BLaER1 treated with 17β-estradiol and CSF1 and Interleukin-3, amounts not matched to agents 10 nM and 100 nM (cell line): ENCODE measurements around the gene FAM216A.
"Not testable (repeated sequence)": the region's sequence is repeated elsewhere in the genome, so short reads cannot be mapped to it uniquely, and the experiment has no call there.

Experiments
- H3K27ac ChIP-seq, 11 experiments: shearing (Covaris generic); formaldehyde crosslinking; 2 replicates each; pipeline ENCODE4 v1.8.1; 2022
- H3K27me3 ChIP-seq, 11 experiments: shearing (Covaris generic); formaldehyde crosslinking; 2 replicates each; pipeline ENCODE4 v1.8.1; 2022
- H3K36me3 ChIP-seq, 11 experiments: shearing (Covaris generic); formaldehyde crosslinking; 2 replicates each; pipeline ENCODE4 v1.8.1; 2022
- H3K4me1 ChIP-seq, 10 experiments: shearing (Covaris generic); formaldehyde crosslinking; 2 replicates each; pipeline ENCODE4 v1.8.1; 2022
- H3K4me2 ChIP-seq, 11 experiments: shearing (Covaris generic); formaldehyde crosslinking; 2 replicates each; pipeline ENCODE4 v1.8.1; 2022
- H3K4me3 ChIP-seq, 10 experiments: shearing (Covaris generic); formaldehyde crosslinking; 2 replicates each; pipeline ENCODE4 v1.8.1; 2022
- H3K9ac ChIP-seq, 11 experiments: shearing (Covaris generic); formaldehyde crosslinking; 2 replicates each; pipeline ENCODE4 v1.8.1; 2022
- H3K9me3 ChIP-seq, 11 experiments: shearing (Covaris generic); formaldehyde crosslinking; replicated peaks in 1 of 11; 2 replicates each; pipeline ENCODE4 v1.8.1; 2022
- H4K20me1 ChIP-seq, 11 experiments: shearing (Covaris generic); formaldehyde crosslinking; 2 replicates each; pipeline ENCODE4 v1.8.1; 2022
- Cebpa-rat ChIP-seq, 11 experiments: shearing (Covaris generic); IDR thresholded peaks; 2 replicates each; pipeline ENCODE4 v1.8.1; 2022

Gene FAM216A

GRCh38 chr12:110508071-110508586 lies 39.5 kb downstream of the FAM216A start:
- Histone ChIP-seq H3K27ac (no peak overlapping the region), H4K20me1 (no peaks in the 10 kb centered on the region), H3K4me1 (peaks cover 0 to 4% (median under 1%) of the 10 kb centered on the region in 10 experiments; a peak in 5 of 20 replicates), H3K9ac (0 out of 22 replicates have a peak overlapping the region, but pooled peaks of 1 of the 11 experiments have one; percentile 29), H3K27me3 (no peaks in the 10 kb centered on the region), H3K9me3 (no peaks in the 10 kb centered on the region), H3K4me2 (no peak overlapping the region), H3K36me3 (no peaks in the 10 kb centered on the region), H3K4me3 (no peak overlapping the region)
- TF ChIP-seq Cebpa-rat (IDR thresholded peaks at IDR 0.05), result no peak

- H3K4me2 ChIP-seq, result peak overlapping the region in 9 of 11 experiments; percentile 5 to 85 (median 58); a peak in 15 of 22 replicates
- peak overlapping the region in 3 of 11 experiments; percentile 3 to 21 (median 9); a peak in 1 of 22 replicates for H3K9ac ChIP-seq
- no peaks in the 10 kb centered on the region for H4K20me1 ChIP-seq
- H3K36me3 ChIP-seq, result no peaks in the 10 kb centered on the region
- H3K27me3 ChIP-seq, result no peaks in the 10 kb centered on the region
- peaks cover 4 to 15% (median 9%) of the 10 kb centered on the region in 10 experiments; a peak in 19 of 20 replicates for H3K4me1 ChIP-seq
- H3K27ac ChIP-seq, result no peak overlapping the region
- no peak for TF ChIP-seq Cebpa-rat (IDR thresholded peaks at IDR 0.05)
- H3K4me3 ChIP-seq, result no peak overlapping the region
- no peaks in the 10 kb centered on the region for H3K9me3 ChIP-seq
Observed at GRCh38 chr12:110513842-110514241, 45.2 kb downstream of the FAM216A start.

DNA sequence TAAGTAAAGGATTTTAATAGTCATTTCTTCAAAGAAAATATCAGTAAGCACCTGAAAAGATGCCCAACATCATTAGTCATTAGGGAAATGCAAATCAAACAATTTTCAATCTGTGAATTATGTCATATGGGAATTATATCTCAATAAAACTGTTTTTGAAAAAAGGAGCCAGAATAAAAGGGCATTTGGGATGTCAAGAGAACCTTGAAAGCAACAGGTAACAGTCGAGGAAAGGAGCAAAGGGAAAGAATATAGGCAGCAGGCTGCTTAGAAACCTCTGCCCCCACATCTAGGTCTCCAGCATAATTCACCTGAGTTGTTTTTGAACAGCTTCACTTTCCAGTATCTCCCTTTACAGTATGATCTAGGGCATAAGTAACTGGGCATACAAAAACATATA lies 45.7 kb downstream of the FAM216A start:
- Histone ChIP-seq H3K9me3 (no peaks in the 10 kb centered on the region), H3K4me2 (peak overlapping the region in 1 of 11 experiments; percentile 79; a peak in 1 of 22 replicates), H3K4me3 (no peak overlapping the region), H3K27me3 (no peaks in the 10 kb centered on the region), H3K27ac (no peak overlapping the region), H3K4me1 (peaks cover 4 to 15% (median 9%) of the 10 kb centered on the region in 10 experiments; a peak in 19 of 20 replicates), H3K36me3 (no peaks in the 10 kb centered on the region), H4K20me1 (no peaks in the 10 kb centered on the region), H3K9ac (no peak overlapping the region)
- no peak for TF ChIP-seq Cebpa-rat (IDR thresholded peaks at IDR 0.05)

DNA sequence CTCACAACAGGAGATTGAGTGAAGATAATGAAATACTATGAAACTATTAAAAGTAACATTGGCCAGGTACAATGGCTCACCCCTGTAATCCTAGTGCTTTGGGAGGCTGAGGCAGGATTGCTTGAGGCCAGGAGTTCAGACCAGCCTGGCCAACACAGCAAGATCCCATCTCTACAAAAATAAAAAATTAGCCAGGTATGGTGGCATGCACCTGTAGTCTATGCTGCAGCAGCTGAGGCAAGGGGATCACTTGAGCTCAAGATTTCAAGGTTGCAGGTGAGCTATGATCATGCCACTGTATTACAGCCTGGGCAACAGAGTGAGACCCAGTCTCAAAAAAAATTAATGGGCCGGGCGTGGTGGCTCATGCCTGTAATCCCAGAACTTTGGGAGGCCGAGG lies 48.4 kb downstream of the FAM216A start:
- Histone ChIP-seq H3K36me3 (no peaks in the 10 kb centered on the region), H3K27me3 (no peaks in the 10 kb centered on the region), H4K20me1 (no peaks in the 10 kb centered on the region), H3K9me3 (no peaks in the 10 kb centered on the region), H3K4me3 (no peak overlapping the region), H3K27ac (no peak overlapping the region), H3K4me1 (peaks cover 4 to 15% (median 9%) of the 10 kb centered on the region in 10 experiments; a peak in 19 of 20 replicates), H3K4me2 (no peak overlapping the region), H3K9ac (no peak overlapping the region)
- TF ChIP-seq Cebpa-rat (IDR thresholded peaks at IDR 0.05), result no peak

DNA sequence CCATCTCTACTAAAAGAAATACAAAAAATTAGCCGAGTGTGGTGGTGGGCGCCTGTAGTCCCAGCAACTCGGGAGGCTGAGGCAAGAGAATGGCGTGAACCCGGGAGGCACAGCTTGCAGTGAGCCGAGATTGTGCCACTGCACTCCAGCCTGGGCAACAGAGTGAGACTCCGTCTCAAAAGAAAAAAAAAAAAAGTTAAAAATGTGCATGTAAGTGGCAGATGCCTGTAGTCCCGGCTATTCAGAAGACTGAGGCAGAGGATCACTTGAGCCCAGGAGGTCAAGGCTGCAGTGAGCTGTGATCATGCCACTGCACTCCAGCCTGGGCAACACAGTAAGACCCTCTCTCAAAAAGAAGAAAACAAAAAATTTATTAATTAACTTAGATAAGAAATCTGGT lies 49.4 kb downstream of the FAM216A start:
- H3K27ac ChIP-seq, H3K36me3 ChIP-seq, H3K27me3 ChIP-seq, H3K4me3 ChIP-seq, H4K20me1 ChIP-seq, H3K4me2 ChIP-seq, H3K9me3 ChIP-seq, H3K9ac ChIP-seq: not testable (repeated sequence)
- H3K4me1 ChIP-seq, result peaks cover 4 to 15% (median 9%) of the 10 kb centered on the region in 10 experiments; a peak in 19 of 20 replicates

GRCh38 chr12:110520876-110521712 lies 52.4 kb downstream of the FAM216A start:
- H3K9me3 ChIP-seq, H3K4me1 ChIP-seq, H3K27me3 ChIP-seq, H4K20me1 ChIP-seq, H3K36me3 ChIP-seq, H3K4me3 ChIP-seq, H3K27ac ChIP-seq, H3K4me2 ChIP-seq: not testable (repeated sequence)
- 0 out of 22 replicates have a peak overlapping the region, but pooled peaks of 1 of the 11 experiments have one; percentile 38 for H3K9ac ChIP-seq

GRCh38 chr12:110528277-110528839 lies 59.7 kb downstream of the FAM216A start:
- TF ChIP-seq Cebpa-rat (IDR thresholded peaks at IDR 0.05), result no peak
- no peak overlapping the region for H3K9ac ChIP-seq
- peaks cover 0 to 21% (median 4%) of the 10 kb centered on the region in 11 experiments; a peak in 7 of 22 replicates for H4K20me1 ChIP-seq

DNA sequence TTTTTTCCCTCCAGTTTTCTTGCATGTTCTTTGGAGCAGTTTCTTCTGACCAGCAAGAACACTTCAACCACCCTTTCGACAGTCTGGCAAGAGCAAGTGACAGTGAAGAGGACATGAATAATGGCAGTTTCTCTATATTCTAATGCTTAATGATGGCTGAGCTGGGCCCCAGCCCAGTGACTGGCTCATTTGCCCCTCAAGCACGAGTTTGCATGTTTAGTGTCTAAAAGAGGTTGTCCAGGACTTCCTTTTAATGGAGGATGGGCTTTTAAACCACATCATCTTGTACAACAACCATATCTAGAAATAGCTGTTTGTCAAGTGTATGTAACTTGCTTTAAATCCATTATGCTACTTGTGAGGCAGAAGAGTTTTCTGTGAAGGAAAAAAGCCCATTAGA lies 61.9 kb downstream of the FAM216A start:
- Histone ChIP-seq H3K4me1 (peaks cover 0 to 7% (median 0%) of the 10 kb centered on the region in 10 experiments; a peak in 2 of 20 replicates), H3K4me2 (no peak overlapping the region), H3K4me3 (no peak overlapping the region), H3K9ac (no peak overlapping the region), H3K9me3 (no peaks in the 10 kb centered on the region), H4K20me1 (peaks cover 0 to 41% (median 8%) of the 10 kb centered on the region in 11 experiments; a peak in 10 of 22 replicates), H3K27me3 (no peaks in the 10 kb centered on the region), H3K27ac (no peak overlapping the region), H3K36me3 (peaks cover 50 to 65% (median 58%) of the 10 kb centered on the region in 11 experiments)
- TF ChIP-seq Cebpa-rat (IDR thresholded peaks at IDR 0.05), result no peak

More at GRCh38 chr12:110528277-110528839, 59.7 kb downstream of the FAM216A start:
- Histone ChIP-seq H3K4me1 (peaks cover 0 to 7% (median 0%) of the 10 kb centered on the region in 10 experiments; a peak in 2 of 20 replicates), H3K4me2 (no peak overlapping the region), H3K27me3 (no peaks in the 10 kb centered on the region), H3K27ac (no peak overlapping the region), H3K4me3 (no peak overlapping the region), H3K9me3 (no peaks in the 10 kb centered on the region), H3K36me3 (peaks cover 30 to 43% (median 38%) of the 10 kb centered on the region in 11 experiments; a peak in 21 of 22 replicates)

DNA sequence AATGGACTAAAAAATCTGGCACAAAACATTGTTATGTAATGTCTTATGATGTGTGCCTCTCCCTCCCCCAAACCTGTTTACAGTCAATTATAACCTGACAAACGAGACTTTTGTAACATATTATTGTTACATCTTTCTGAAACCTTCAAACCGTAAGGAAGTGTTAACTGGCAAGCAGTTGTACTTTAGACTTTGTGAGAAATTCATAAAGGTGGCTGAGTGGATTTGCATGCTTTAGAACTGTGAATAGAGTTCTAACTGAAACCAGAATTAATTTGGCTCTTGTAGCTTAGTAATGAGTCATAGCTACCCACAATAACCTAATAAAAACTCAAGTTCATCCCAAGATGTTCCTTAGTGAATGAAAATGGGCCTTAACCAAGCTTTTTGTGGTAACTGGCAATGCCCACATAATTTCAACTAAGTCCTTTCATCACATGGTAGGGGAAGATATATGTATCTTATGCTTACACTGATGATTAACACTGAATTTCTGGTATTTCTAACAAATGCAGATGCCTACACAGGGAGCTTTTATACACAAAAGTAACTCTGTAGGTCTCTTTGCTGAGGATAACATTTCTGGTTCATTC lies 63.2 kb downstream of the FAM216A start:
- Histone ChIP-seq H3K4me3 (no peak overlapping the region), H3K4me1 (peaks cover 0 to 7% (median 0%) of the 10 kb centered on the region in 10 experiments; a peak in 2 of 20 replicates), H3K36me3 (peaks cover 62 to 78% (median 71%) of the 10 kb centered on the region in 11 experiments), H4K20me1 (peaks cover 0 to 54% (median 12%) of the 10 kb centered on the region in 11 experiments; a peak in 13 of 22 replicates), H3K4me2 (no peak overlapping the region), H3K9me3 (no peaks in the 10 kb centered on the region), H3K9ac (no peak overlapping the region), H3K27me3 (no peaks in the 10 kb centered on the region), H3K27ac (no peak overlapping the region)
- no peak for TF ChIP-seq Cebpa-rat (IDR thresholded peaks at IDR 0.05)
